HG03139 (cell line): ENCODE results near the gene TRAPPC8.
A peak's percentile ranks its signal among the peaks of the same experiment; 100 is the strongest.
"Not testable (repeated sequence)": the region's sequence is repeated elsewhere in the genome, so short reads cannot be mapped to it uniquely, and the experiment has no call there.

ENCODE experiments used
- ATAC-seq: cut with Tn5 transposase; IDR thresholded peaks from one replicate; pipeline ENCODE4 v1.9.1; 2021; ENCODE audit not compliant: unreplicated experiment

Gene TRAPPC8

GRCh38 chr18:31799257-31799656 lies 143.7 kb downstream of the TRAPPC8 start:
- ATAC-seq = not testable (repeated sequence)

DNA sequence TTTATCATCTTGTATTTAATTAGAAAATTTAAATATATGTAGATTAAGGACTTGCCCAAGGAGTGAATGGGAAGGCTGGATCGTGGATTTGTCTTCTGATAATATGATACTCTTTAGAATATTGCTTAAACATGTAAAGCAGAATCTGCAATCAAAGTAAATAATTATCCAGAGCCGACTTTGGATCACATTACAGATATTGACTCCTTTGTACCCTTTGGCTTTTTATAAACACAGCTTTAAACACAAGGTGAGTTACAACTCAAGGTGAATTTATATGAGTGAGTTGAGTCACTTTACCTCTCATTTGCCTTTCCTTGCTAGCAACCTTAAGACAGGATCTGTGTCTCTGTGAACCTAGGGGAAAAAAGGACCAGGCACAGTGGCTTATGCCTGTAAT lies 144.5 kb downstream of the TRAPPC8 start:
- ATAC-seq = no peak

DNA sequence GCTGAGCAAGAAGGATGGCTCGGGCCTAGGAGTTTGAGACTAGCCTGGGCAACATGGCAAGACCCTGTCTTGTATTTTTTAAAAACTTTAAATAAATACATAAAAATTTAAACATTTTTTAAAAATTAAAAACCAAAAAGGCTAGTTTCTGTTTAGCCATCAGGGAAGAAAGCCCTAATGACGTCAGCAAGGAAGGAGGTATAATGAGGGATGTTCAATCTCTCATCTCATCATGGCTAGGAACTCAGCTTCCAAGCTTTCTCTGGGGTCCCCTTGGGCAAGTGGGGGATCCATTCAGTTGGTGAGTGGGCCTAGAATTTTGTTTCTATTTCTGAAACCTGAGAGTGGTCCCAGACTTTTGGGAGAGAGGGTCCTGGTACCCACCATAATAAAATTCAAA lies 147.2 kb downstream of the TRAPPC8 start:
- ATAC-seq = no peak

DNA sequence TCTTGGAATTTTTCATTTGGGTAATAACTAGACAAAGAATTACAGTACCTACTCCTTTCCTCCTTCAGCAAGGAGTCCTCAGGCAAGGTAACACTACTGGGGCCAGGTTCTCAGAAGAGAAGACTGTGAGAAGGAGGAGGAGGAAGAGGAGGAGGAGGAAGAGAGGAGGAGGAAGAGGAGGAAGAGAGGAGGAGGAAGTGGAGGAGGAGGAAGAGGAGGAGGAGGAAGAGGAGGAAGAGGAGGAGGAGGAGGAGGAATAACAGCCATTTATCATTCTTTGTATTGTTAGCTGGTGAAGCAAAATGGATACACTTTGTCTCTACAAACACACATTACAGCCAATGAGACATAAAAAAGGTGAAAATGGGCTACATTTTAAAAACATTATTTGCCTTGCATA lies 149.4 kb downstream of the TRAPPC8 start:
- ATAC-seq = no peak

DNA sequence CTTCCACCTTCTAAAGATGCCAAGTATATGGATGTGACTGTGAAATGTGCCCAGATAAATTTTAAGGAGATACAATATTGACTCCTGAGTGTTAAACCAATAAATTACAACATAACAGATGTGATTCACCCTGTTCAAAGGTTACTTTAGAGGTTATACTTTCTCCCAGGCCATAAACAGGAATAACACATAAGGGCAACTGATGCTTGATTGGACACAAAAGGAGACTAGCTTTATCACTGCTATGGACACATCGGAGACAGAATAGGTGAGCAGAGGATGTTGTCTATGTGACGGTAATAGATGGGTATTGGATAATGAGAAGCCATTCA lies 150.4 kb downstream of the TRAPPC8 start:
- no peak for ATAC-seq

DNA sequence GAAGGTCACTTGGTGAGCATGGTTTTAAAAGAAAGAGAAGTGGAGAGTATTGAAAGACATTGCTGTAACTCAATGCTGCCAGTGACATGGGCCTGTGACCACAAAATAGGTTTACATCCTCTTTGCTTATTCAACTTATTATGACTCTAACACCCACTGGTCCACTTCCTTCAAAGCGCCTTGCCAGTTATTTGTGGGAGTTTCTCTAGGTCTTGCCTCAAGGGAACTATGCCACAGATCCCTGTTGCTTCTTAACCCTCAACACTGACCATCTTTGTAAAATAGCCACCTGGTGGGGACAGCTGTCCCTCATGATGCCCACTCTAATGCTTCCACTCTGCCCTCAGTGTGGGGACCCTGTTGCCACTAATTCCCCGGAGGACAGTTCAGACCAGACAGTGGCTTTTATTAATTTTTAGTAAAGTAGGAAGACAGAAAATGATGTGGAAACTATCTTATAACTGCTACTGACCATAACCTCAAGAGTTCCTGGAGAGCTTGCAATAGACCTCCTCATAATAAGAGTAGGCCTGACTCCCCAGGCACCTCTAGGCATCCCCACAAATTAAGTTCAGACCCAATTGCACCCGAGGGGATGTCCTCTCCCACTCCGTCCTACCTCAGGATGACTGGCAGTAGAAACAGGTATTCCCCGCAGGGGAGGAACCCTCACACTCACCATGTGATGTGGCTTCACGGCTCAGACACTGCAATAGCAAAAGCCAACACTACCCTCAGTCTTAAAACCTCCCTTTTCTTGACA lies 150.9 kb downstream of the TRAPPC8 start:
- ATAC-seq = peak; percentile 94

- no peak for ATAC-seq
These were observed 153.5 kb downstream of the TRAPPC8 start for GRCh38 chr18:31789409-31789808.

- ATAC-seq = no peak
These were observed 159.9 kb downstream of the TRAPPC8 start for GRCh38 chr18:31783059-31783458.
